ENCODE measurements around the gene RIPK1.

RIPK1 gene

DNA sequence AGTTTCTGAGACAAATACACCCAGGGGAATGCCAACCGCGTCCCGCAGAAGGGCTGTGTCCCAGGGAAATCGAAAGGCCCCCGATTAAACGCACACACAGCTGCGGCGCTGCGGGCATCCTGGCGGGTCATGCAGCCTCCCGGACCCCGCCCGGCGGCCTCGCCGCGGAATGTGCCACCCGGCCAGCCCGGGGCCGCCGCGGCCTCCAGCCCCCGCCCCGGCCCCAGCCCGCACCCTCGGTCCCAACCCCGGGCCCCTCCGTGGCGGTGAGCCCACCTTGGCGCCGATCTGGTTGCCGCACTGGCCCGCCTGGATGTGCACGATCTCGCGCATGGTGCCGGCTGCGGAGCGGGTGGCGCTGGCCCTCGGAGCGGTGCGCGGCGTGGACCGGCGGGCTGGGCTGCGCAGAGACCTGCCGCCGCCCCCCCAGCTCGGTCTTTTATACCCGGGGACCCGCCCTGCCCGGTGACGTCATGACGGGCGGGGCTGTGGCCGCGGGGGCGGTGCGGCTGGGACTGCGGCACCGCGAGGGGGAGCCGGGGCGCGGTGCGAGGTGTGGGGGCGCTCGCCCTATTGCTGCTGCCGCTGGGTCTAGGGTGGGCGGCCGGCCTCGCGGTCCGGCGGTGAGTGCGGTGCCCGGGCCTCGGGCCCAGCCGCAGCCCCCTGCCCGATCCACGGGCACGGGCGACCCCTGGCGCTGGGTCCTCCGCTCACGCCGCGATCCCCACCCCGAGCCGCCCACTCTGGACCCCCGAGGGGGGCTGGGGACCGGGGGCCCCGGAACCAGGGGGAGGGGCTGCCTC lies 89.0 kb downstream of the RIPK1 start, which contains the start of gene TUBB2A:
Gene TUBB2A, minus strand, starts transcription at position 414 of the 803 bp plus-strand sequence. Its CDS starts 81 bp downstream, at position 333.
- Histone ChIP-seq H3K36me3 (peaks cover 24% of the 10 kb centered on the region), H3K27me3 (no peaks in the 10 kb centered on the region), H3K4me3 (ENCODE audit: low read depth, low read length) (peak within 1 kb of the TSS; percentile 94), H3K9me3 (no peaks in the 10 kb centered on the region), H3K4me1 (peaks cover 9% of the 10 kb centered on the region; the same call in 1 of the 2 replicates)
- DNase-seq = peak; percentile 88
- TF ChIP-seq CTCF (IDR thresholded peaks at IDR 0.05; ENCODE audit: low read depth, low read length) = no peak; the same call in 1 of the 2 replicates

- TF ChIP-seq CTCF (IDR thresholded peaks at IDR 0.05; ENCODE audit: low read depth, low read length) = no peak
- no peak for DNase-seq
- peaks cover 7% of the 10 kb centered on the region for H3K36me3 ChIP-seq
- no peaks in the 10 kb centered on the region for H3K9me3 ChIP-seq
- no peaks in the 10 kb centered on the region for H3K27me3 ChIP-seq
- H3K4me1 ChIP-seq = peaks cover 12% of the 10 kb centered on the region; the same call in 1 of the 2 replicates
- H3K4me3 ChIP-seq (ENCODE audit: low read depth, low read length) = no peak overlapping the region
Observed at GRCh38 chr6:3159805-3160781, 91.8 kb downstream of the RIPK1 start.

DNA sequence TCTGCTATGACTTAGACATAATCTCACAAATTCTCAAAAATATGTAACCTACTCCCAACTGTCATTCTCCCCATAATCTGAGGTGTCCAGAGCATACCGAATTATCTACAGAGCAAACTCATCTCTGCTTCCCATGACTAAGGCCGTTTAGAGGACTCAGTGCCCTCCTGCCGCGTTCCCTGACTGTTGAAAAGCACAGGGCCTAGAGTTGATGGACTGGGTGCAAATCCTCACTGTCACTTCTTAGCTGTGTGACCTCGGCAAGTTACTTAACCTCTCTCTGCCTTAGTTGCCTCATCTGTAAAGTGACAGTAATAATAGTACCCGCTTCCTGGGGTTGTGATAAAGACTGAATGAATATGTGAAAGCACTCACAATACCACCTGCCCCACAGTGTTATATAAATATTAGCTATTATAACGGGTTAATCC lies 93.8 kb downstream of the RIPK1 start:
- Histone ChIP-seq H3K4me3 (ENCODE audit: low read depth, low read length) (peak overlapping the region; percentile 79), H3K27me3 (no peaks in the 10 kb centered on the region), H3K4me1 (peaks cover 22% of the 10 kb centered on the region), H3K9me3 (no peaks in the 10 kb centered on the region), H3K36me3 (no peaks in the 10 kb centered on the region)
- no peak for TF ChIP-seq CTCF (IDR thresholded peaks at IDR 0.05; ENCODE audit: low read depth, low read length)
- DNase-seq = no peak

DNA sequence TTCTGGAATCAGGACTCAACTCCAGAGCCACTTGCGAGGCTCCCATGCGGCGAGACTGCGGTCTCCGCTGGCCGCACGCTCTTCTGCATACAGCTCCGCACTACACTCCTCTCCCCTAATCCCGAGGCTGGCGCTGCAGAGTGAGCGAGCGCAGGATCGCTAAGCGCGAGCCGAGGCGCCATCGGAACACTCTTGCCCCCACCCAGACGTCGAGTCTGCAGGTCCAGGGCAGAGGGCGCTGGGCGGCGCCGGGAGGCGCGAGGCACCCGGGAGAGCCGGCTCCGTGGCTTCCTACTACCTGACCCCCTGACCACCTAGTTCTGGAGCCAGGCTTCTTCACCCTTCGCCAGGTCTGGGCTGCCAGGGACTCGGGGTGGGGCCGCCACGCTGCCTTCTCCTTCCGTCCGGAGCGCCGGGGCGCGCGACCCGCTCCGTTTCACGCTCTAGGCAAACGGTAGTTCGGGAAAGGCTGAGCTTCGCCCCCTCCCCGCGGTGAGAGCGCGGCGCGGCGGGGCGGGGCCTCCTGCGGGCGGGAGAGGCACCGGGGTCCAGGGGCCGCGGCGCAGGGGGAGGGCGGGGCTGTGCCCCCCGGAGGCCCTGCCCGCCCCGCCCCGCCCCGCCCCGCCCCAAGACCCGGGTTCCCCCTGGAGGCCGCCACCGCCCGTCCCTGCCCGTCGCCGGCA lies 94.4 kb downstream of the RIPK1 start:
- H3K27me3 ChIP-seq = no peaks in the 10 kb centered on the region
- H3K36me3 ChIP-seq = no peaks in the 10 kb centered on the region
- peaks cover 22% of the 10 kb centered on the region for H3K4me1 ChIP-seq
- TF ChIP-seq CTCF (IDR thresholded peaks at IDR 0.05; ENCODE audit: low read depth, low read length) = peak; percentile 23; the same call in 1 of the 2 replicates
- no peaks in the 10 kb centered on the region for H3K9me3 ChIP-seq
- peak; percentile 87 for DNase-seq
- peak overlapping the region; percentile 79 for H3K4me3 ChIP-seq (ENCODE audit: low read depth, low read length)

DNA sequence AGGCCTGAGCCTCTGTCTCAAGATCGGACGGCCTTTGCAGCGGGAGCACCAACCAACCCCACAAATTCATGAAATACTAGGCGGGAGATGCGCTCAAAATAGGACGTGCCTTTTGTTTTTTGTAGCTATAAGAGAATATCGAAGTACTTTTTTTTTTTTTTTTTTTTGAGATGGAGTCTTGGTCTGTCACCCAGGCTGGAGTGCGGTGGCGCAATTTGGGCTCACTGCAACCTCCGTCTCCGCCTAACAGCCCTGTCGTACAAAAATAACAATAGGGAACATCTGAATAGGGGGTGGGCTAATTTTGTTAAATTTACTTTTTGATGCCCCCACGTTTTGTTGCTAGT lies 94.9 kb downstream of the RIPK1 start:
- TF ChIP-seq CTCF (IDR thresholded peaks at IDR 0.05; ENCODE audit: low read depth, low read length) = peak; percentile 1; the same call in 1 of the 2 replicates
- Histone ChIP-seq H3K36me3 (no peaks in the 10 kb centered on the region), H3K9me3 (no peaks in the 10 kb centered on the region), H3K4me1 (peaks cover 22% of the 10 kb centered on the region), H3K27me3 (no peaks in the 10 kb centered on the region), H3K4me3 (ENCODE audit: low read depth, low read length) (peak overlapping the region; percentile 79)
- DNase-seq = no peak
